ENCODE results near the gene USH1C. TPM values are rescaled to one million over a fixed set of nuclear protein-coding genes. Genes with fewer than 3 reads are reported as not detected.

Gene USH1C
- total and polyA plus RNA-seq, 9 of the 15 experiments (the other 6 are each of a cell fraction or from before 2014, with no cell fraction given) = 0.04 TPM; not detected in 8

GRCh38 chr11:17471501-17471900 lies 72.7 kb downstream of the USH1C start (continued):
- TF ChIP-seq CTCFL (IDR thresholded peaks at IDR 0.05; ENCODE audit: borderline replicate concordance, insufficient read depth, low read depth, low read length, poor library complexity, severe bottlenecking) (no peak), ZNF165 (CRISPR knock-in tag; IDR thresholded peaks at IDR 0.05; ENCODE audit: borderline replicate concordance) (no peak), C11orf30 (IDR thresholded peaks at IDR 0.05; ENCODE audit: low read depth) (no peak), NCOR1 (IDR thresholded peaks at IDR 0.05) (no peak), ZNF311 (CRISPR knock-in tag; IDR thresholded peaks at IDR 0.05) (no peak), CTCF (IDR thresholded peaks at IDR 0.05 in 2 of 3, conservative IDR thresholded peaks at IDR 0.05 in 1 of 3; ENCODE audit: insufficient read depth in 2 of 3, low read depth in 1 of 3, low read length in 3 of 3) (peak in 2 of 3 experiments; percentile 12 to 36; a peak in 4 of 6 replicates), EWSR1 (IDR thresholded peaks at IDR 0.05; ENCODE audit: borderline replicate concordance, low read depth, partially characterized antibody) (no peak), YY1 (IDR thresholded peaks at IDR 0.05; ENCODE audit: borderline replicate concordance in 1 of 3, control insufficient read depth in 1 of 3, extremely low read depth in 1 of 3, insufficient read depth in 3 of 3, insufficient read length in 1 of 3, insufficient replicate concordance in 2 of 3, low read depth in 1 of 3, low read length in 2 of 3) (no peak), CHD7 (IDR thresholded peaks at IDR 0.05; ENCODE audit: low read depth, low read length) (no peak), RAD21 (CRISPR knock-in tag; conservative IDR thresholded peaks at IDR 0.05 in 1 of 2, IDR thresholded peaks at IDR 0.05 in 1 of 2) (peak in 1 of 2 experiments; percentile 43; a peak in 2 of 4 replicates), MYNN (IDR thresholded peaks at IDR 0.05) (no peak), MYNN (CRISPR knock-in tag; IDR thresholded peaks at IDR 0.05) (no peak)
